ENCODE measurements around the gene DOCK3.

The DOCK3 gene

GRCh38 chr3:51408021-51408420 is 733.3 kb downstream of the DOCK3 start:
- TF ChIP-seq CTCF (IDR thresholded peaks at IDR 0.05) = no peak

- no peak for TF ChIP-seq CTCF (IDR thresholded peaks at IDR 0.05)
Observed at GRCh38 chr3:51408813-51409212, 734.1 kb downstream of the DOCK3 start.

- no peak for TF ChIP-seq CTCF (IDR thresholded peaks at IDR 0.05)
Observed at GRCh38 chr3:51422211-51422610, 747.5 kb downstream of the DOCK3 start.

- TF ChIP-seq CTCF (IDR thresholded peaks at IDR 0.05) = no peak
Observed at GRCh38 chr3:51426921-51427320, 752.2 kb downstream of the DOCK3 start.

GRCh38 chr3:51429138-51429537 is 754.4 kb downstream of the DOCK3 start:
- TF ChIP-seq CTCF (IDR thresholded peaks at IDR 0.05) = no peak
